ENCODE data around the gene DLG2.

- TF ChIP-seq ZBTB7A (IDR thresholded peaks at IDR 0.05; ENCODE audit: low read depth) (no peak), RAD21 (IDR thresholded peaks at IDR 0.05; ENCODE audit: low read depth) (no peak), CEBPB (IDR thresholded peaks at IDR 0.05) (no peak), EP300 (IDR thresholded peaks at IDR 0.05; ENCODE audit: borderline replicate concordance) (no peak), REST (IDR thresholded peaks at IDR 0.05; ENCODE audit: low read depth) (no peak), MAX (IDR thresholded peaks at IDR 0.05) (no peak), YY1 (IDR thresholded peaks at IDR 0.05; ENCODE audit: low read depth) (no peak)
Measured at GRCh38 chr11:85541683-85542082, 85.5 kb downstream of the DLG2 start.
